Measurements from ENCODE around the gene SRRM3. TPM values are rescaled to one million over a fixed set of nuclear protein-coding genes. Genes with fewer than 3 reads are reported as not detected.

The SRRM3 gene
- total RNA-seq, 1 experiment from 2014 or later: 1.7 TPM

- Histone ChIP-seq H3K9me3 (no peaks in the 10 kb centered on the region), H3K27me3 (replicated peaks; ENCODE audit: control insufficient read depth, insufficient read depth, low read length) (no peaks in the 10 kb centered on the region), H3K4me3 (ENCODE audit: low read depth, low read length) (no peak overlapping the region), H3K4me1 (no peaks in the 10 kb centered on the region), H3K36me3 (ENCODE audit: control insufficient read depth, insufficient read depth, low read length) (no peaks in the 10 kb centered on the region)
- Mint-ChIP-seq H3K9me3 (ENCODE audit: unreplicated experiment) (no peaks in the 10 kb centered on the region), H3K4me1 (ENCODE audit: low read depth, unreplicated experiment) (no peaks in the 10 kb centered on the region), H3K36me3 (ENCODE audit: insufficient read depth, unreplicated experiment) (no peaks in the 10 kb centered on the region), H3K27ac (ENCODE audit: unreplicated experiment) (no peak overlapping the region), H3K4me3 (ENCODE audit: unreplicated experiment) (no peak overlapping the region), H3K27me3 (ENCODE audit: insufficient read depth, unreplicated experiment) (no peaks in the 10 kb centered on the region)
- POLR2A ChIA-PET: no interaction called here
- CTCF ChIA-PET: interaction anchor here (0.5 to 0.8 kb wide), 2 partner anchors 8 to 61 kb away, joined by 3 read pairs; no protein-coding TSS in a partner anchor
- intact Hi-C loops (cut with micrococcal nuclease; ENCODE audit: unreplicated experiment): no loop called here
- no peak for DNase-seq
- TF ChIP-seq CTCF (IDR thresholded peaks at IDR 0.05; ENCODE audit: insufficient read depth in 1 of 2, low read depth in 1 of 2, low read length in 1 of 2, severe bottlenecking in 1 of 2, unreplicated experiment in 1 of 2): no peak
- no TSS peak for BruUV-seq (replicated peaks)
These were observed 53.1 kb downstream of the SRRM3 start for GRCh38 chr7:76254781-76255180.

GRCh38 chr7:76257973-76258372 lies 56.3 kb downstream of the SRRM3 start:
- no peaks in the 10 kb centered on the region for H3K27me3 ChIP-seq (replicated peaks; ENCODE audit: control insufficient read depth, insufficient read depth, low read length)
- intact Hi-C loops (cut with micrococcal nuclease; ENCODE audit: unreplicated experiment): no loop called here
- ChIA-PET POLR2A (no interaction called here), CTCF (no interaction called here)
- TF ChIP-seq CTCF (IDR thresholded peaks at IDR 0.05; ENCODE audit: insufficient read depth in 1 of 2, low read depth in 1 of 2, low read length in 1 of 2, severe bottlenecking in 1 of 2, unreplicated experiment in 1 of 2): no peak
- Mint-ChIP-seq H3K9me3 (ENCODE audit: unreplicated experiment) (no peaks in the 10 kb centered on the region), H3K36me3 (ENCODE audit: insufficient read depth, unreplicated experiment) (no peaks in the 10 kb centered on the region), H3K27ac (ENCODE audit: unreplicated experiment) (no peak overlapping the region), H3K4me3 (ENCODE audit: unreplicated experiment) (no peak overlapping the region), H3K4me1 (ENCODE audit: low read depth, unreplicated experiment) (no peaks in the 10 kb centered on the region), H3K27me3 (ENCODE audit: insufficient read depth, unreplicated experiment) (no peaks in the 10 kb centered on the region)
- H3K9me3 ChIP-seq: no peaks in the 10 kb centered on the region
- no peaks in the 10 kb centered on the region for H3K4me1 ChIP-seq
- no peak overlapping the region for H3K4me3 ChIP-seq (ENCODE audit: low read depth, low read length)
- H3K36me3 ChIP-seq (ENCODE audit: control insufficient read depth, insufficient read depth, low read length): no peaks in the 10 kb centered on the region
- DNase-seq: peak in 1 of 2 experiments; percentile 42
- BruUV-seq (replicated peaks): no TSS peak

GRCh38 chr7:76259124-76260093 lies 57.7 kb downstream of the SRRM3 start:
- H3K36me3 ChIP-seq (ENCODE audit: control insufficient read depth, insufficient read depth, low read length): no peaks in the 10 kb centered on the region
- H3K4me1 ChIP-seq: no peaks in the 10 kb centered on the region
- intact Hi-C loops (cut with micrococcal nuclease; ENCODE audit: unreplicated experiment): loop anchor here (5.0 kb wide), 1 partner anchor 37 kb away; no protein-coding TSS in a partner anchor
- Mint-ChIP-seq H3K27me3 (ENCODE audit: insufficient read depth, unreplicated experiment) (no peaks in the 10 kb centered on the region), H3K36me3 (ENCODE audit: insufficient read depth, unreplicated experiment) (no peaks in the 10 kb centered on the region), H3K9me3 (ENCODE audit: unreplicated experiment) (no peaks in the 10 kb centered on the region), H3K27ac (ENCODE audit: unreplicated experiment) (no peak overlapping the region), H3K4me1 (ENCODE audit: low read depth, unreplicated experiment) (no peaks in the 10 kb centered on the region), H3K4me3 (ENCODE audit: unreplicated experiment) (peak overlapping the region; percentile 28)
- no peaks in the 10 kb centered on the region for H3K9me3 ChIP-seq
- no peaks in the 10 kb centered on the region for H3K27me3 ChIP-seq (replicated peaks; ENCODE audit: control insufficient read depth, insufficient read depth, low read length)
- ChIA-PET CTCF (interaction anchor here (0.7 to 0.8 kb wide), 2 partner anchors 39 to 853 kb away, joined by 4 to 6 read pairs; no protein-coding TSS in a partner anchor), POLR2A (interaction anchor here (0.6 kb wide), 1 partner anchor 381 kb away, joined by 3 read pairs; no protein-coding TSS in a partner anchor)
- no peak for DNase-seq
- BruUV-seq (replicated peaks): no TSS peak
- no peak for TF ChIP-seq CTCF (IDR thresholded peaks at IDR 0.05; ENCODE audit: insufficient read depth in 1 of 2, low read depth in 1 of 2, low read length in 1 of 2, severe bottlenecking in 1 of 2, unreplicated experiment in 1 of 2)
- H3K4me3 ChIP-seq (ENCODE audit: low read depth, low read length): peak overlapping the region; percentile 17

All from Caco-2 (cell line).